ENCODE measurements around the gene ERCC4.

Gene ERCC4

DNA sequence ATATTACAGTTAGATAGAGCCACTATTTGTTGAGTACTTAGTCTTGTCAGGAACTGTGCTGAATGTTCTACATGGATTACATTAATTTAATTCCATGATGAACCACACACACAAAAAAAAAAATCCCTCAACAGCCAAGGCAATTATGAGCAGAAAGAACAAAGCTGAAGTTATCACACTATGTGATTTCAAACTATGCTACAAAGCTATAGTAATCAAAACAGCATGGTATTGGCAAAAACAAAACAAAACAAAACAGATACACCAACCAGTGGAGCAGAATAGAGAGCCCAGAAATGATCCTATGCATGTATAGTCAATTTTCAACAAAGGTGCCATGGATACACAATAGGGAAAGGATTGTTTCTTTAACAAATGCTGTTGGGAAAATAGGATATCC is 8.1 kb upstream of the ERCC4 start:
- no peak for FAIRE-seq

DNA sequence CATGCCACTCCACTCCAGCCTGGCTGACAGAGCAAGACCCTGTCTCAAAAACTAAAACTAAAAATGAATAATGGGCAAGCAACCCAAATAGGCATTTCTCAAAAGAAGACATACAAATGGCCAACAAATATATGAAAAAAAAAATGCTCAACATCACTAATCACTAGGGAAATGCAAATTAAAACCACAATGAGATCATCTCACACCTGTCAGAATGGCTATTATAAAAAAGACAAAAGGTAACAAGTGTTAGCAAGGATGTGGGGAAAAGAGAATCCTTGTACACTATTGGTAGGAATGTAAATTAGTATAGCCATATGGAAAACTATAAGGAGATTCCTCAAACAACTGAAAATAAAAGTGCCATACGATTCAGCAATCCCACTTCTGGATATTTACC is 7.1 kb upstream of the ERCC4 start:
- FAIRE-seq, result no peak

DNA sequence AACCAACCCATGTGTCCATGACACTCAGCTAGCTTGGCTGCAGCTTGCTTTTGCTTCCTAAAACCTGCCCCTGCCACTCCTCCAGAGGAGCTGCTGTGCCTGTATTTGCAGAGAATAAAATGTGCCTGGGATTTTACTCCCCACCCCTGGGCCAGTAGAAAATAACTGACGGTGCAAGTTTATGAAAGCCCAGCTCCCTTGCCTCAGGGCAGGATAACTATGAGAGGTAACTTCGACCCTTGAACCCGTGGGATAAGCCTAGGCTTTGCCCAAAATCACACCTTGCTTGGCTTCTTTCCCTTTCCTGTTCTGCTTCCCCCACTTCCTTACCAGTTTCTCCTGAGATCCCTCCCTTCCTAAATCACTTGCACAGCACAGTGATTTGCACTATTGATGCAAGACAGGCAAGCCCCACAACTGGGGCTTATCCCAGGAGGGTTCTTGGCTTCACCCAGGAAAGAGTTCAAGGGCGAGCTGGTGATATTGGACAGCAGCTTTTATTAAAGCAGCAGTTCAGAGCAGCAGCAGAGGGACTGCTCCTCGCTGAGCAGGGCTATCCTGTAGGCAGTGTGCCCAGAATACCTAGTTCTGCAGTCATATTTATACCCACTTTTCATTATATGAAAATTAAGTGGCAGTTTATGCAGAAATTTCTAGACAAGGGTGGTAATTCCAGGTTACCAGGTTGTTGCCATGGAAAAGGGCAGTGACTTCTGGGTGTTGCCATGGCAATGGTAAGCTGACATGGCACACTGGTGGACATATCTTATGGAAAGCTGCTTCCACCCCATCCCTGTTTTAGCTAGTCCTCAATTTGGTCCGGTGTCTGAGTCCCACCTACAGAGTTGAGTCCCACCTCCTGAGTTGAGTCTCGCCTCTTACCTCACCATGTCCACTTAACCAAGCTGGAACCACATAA is 6.3 kb upstream of the ERCC4 start:
- no peak for FAIRE-seq

DNA sequence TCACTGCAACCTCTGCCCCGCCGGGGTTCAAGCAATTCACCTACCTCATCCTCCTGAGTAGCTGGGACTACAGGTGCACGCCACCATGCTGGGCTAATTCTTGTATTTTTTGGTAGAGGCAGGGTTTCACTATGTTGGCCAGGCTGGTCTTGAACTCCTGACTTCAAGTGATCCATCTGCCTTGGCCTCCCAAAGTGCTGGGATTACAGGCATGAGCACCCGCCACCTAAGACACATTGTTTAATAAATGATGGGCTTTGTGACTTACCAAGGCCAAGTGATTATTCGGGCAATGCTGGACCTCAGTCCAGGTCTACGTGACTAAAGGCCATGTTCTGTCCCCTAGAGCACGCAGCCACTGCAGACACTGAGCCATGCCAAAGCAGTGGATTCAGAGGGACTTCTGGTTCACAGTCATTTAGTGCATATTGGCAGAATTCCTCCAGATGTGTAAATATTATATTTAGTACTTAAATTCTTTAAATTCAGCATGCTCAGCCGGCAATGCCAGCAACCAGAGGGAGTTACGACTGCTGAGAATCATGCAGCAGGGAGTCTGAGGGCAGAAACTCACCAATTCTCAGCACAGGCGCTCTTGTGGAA is 4.8 kb upstream of the ERCC4 start:
- no peak for FAIRE-seq

DNA sequence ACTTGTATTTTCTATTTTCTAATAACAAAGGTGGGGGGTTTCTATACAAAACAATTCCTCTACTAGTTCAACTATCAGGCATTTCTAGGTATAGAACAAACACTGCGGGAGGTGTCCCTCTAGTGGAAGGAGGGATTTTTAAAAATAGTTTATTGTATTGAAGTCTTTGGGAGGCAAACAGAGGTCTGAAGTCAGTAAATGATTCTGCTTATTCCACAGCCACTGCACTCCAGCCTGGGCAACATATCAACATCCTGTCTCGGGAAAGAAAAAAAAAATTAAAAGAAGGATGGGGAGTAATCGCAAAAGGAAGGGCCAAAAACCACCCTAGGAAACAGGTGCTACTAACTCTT is 648 bp upstream of the ERCC4 start:
- peak; percentile 93 for FAIRE-seq

DNA sequence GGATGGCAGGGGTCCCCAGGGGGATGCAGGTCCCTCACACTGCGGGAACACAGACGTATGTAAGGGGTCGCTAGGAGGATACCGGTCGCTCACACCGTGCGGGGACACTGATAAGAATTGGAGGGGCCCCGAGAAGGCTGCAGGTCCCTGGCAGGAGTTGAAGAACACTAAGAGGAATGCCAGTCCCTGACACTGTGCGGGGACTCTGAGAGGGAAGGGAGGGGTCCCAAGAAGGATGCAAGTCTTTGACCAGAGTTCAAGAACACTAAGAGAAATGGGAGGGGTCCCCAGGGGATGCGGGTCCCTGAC is 510 bp downstream of the ERCC4 start:
- no peak for FAIRE-seq

DNA sequence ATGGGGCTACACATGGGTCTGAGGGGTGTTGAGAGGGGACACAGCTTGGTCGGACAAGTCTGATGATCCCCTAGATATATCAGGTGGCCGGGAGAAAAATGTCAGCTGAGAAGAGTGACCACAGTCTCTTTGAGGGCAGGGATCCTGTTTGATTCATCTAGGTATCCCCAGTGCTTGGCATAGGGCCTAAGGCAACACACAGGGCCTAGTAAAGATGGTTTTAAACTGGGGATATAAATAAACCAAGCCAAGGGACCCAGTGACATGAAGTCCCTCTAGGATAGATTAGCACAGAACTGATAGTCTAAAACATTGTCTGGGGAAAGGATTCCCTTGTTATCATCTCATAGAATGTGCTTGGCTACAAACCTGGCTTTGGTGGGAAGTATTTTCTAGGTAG is 1.4 kb downstream of the ERCC4 start:
- no peak for FAIRE-seq

DNA sequence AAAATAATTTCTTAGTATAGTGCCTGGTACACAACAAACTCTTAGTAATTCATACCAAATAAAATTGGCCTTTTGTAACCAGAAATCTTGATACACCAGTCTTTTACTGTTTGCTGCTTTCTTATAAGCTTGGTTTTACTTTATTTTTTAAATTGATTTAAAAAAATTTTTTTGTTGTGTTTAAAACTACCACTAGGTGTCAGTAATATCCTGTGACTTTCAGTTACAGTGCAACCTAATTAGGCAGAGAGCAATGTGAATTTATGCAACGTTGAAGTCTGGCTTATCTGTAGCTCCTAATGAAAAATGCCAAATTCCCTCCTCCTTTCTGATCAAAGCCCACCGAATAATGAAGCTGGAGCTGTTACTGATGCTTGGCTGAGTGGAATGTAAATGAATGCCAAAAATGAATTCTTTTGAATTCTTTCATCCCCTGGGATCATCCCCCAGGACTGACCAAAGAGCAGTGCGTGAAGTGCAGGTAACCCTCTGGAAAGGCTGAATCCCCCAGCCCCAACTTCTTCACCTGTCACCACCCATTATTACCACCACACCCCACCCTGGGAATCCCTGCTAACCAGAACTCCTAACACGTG is 3.8 kb downstream of the ERCC4 start:
- peak; percentile 94 for FAIRE-seq

DNA sequence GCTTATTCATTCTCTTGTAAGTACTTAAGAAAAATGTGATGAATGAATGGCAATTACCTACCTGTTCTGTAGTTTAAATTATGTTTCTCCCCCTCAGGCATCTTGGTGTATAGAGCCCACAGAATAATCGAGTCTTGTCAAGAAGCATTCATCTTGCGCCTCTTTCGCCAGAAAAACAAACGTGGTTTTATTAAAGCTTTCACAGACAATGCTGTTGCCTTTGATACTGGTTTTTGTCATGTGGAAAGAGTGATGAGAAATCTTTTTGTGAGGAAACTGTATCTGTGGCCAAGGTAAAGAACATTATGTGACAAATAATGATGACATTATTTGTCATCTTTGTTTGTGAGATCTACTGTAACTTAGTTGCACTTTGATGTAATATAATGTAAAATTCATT is 6.5 kb downstream of the ERCC4 start:
- FAIRE-seq, result no peak

DNA sequence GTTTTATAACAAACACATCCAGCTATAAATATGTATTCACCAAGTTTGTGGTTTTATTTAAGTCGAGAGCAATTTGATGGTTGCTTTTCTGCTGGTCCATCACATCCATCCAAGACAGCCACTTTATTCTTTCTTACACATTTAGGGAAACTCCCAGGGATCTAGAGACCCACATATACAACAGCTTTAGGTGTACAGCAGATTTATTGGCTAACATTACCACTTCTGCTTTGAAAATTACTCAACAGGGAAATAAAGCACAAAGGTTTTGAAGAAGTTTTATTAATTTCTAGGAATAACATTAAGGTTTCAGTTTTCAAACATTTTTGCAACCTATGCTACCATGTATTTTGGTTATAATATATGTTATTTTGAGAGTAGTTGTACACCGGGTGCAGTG is 6.9 kb downstream of the ERCC4 start:
- no peak for FAIRE-seq

DNA sequence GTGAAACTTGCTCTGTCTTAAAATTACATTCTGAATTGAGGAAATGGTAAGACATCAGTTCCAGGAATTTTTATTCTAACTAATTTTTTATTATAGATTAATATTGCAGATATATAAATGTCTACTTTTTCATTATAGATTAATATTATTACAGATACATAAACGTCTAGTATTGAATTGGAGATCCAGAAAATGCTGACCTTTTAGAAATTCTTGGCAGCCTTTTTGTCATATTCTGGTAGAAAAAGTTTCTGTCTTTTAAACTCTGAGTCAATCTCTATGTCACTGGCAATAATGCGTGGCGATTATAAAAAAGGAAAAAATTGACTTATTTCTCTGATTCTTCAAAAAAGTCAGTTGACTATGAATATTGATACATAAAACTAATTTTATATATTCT is 8.7 kb downstream of the ERCC4 start:
- peak; percentile 21 for FAIRE-seq

DNA sequence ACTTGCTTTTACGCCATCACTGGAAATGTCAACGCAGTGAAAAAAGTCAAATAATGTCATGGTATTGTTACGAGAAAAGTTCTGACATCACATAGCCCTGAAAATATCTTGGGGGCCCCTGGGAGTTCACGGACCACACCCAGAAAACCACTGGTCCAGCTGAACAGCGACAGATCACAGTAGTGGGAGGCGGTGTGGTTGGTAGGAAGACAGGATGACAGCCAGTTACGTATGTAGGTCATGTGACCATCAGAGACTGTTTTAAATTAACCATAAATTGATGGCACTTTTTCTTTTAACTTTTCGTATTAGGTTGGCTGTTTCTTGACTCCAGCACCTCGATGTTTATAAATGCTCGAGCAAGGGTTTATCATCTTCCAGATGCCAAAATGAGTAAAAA is 11.9 kb downstream of the ERCC4 start:
- FAIRE-seq, result no peak

DNA sequence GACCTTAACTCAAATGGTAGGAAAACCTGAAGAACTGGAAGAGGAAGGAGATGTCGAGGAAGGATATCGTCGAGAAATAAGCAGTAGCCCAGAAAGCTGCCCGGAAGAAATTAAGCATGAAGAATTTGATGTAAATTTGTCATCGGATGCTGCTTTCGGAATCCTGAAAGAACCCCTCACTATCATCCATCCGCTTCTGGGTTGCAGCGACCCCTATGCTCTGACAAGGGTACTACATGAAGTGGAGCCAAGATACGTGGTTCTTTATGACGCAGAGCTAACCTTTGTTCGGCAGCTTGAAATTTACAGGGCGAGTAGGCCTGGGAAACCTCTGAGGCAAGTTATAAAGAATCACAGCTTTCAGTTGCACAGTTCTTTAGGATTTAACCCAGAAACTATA is 15.5 kb downstream of the ERCC4 start:
- FAIRE-seq, result no peak

DNA sequence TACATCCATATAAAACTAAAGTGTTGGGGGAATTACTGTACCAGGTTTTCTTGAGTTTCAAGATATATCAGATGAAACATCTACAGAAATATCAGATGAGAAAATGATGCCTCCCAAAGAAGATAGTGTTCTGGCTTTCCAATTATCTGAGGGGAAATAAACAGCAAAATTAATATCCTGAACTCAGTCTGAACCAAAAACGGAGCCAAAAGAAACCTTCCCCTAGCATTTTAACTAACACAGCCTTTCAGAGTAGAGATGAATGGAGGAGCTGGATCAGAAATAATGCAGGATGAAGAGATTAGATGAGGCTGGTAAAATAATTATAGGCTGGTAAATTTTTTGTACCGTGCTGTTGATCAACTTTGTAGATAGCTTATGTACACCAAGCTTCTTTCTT is 16.2 kb downstream of the ERCC4 start:
- FAIRE-seq, result no peak

DNA sequence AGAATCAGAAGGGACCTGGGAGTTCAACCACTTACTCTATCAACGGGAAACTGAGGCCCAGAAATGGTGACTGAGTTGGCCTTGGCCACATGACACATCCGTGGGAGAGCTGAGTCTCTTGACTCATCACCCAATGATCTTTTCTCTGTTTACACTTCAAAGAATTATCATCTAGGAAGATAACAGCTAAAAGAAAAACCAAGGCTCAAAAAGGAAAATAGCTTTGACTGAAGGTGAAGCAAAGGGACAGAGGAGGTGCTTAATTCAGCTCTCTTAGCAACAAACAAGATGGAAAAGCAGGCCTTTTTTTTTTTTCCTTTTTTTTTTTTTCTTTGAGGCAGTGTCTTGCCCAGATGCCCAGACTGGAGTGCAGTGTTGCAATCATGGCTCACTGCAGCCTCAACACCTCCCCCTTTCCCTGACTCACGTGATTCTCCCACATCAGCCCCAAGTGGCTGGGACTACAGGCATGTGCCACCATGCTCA is 16.7 kb downstream of the ERCC4 start:
- no peak for FAIRE-seq

DNA sequence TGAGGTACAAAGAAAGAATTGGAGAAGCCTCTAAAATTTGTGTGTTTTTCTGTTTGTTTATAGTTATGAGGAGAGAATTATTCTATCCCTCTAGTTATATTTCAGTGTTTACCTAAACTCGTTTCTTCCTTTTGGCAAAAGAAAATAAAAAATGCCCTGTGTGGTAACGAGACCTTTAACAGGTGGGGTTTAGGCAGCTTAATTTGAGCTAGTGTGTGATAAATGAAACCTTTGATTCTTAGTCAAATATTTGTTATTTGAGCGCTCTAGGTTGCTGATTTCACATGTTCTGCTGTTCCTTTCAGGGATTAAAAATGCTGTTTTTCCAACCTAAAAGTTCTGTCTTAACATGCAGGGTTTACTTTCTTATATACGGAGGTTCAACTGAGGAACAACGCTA is 17.5 kb downstream of the ERCC4 start:
- no peak for FAIRE-seq

DNA sequence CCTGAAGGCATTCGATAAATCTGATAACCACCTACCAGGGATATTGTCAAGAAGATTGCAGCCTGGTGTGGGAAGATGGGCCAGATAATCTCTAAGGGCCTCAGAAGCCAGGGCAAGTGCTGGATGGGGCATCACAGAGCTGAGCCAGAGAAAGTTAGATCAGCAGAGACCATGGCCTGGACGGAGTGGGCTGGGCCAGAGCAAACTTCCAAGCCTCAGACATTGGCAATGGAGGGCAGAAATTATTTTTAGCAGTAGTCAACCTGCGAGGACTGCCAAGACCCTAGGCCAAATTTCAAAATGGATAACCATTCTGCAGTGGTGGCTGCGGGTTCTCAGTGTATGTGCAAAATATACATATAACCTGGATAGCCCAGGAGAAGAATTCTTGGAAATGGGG is 18.5 kb downstream of the ERCC4 start:
- FAIRE-seq, result no peak

DNA sequence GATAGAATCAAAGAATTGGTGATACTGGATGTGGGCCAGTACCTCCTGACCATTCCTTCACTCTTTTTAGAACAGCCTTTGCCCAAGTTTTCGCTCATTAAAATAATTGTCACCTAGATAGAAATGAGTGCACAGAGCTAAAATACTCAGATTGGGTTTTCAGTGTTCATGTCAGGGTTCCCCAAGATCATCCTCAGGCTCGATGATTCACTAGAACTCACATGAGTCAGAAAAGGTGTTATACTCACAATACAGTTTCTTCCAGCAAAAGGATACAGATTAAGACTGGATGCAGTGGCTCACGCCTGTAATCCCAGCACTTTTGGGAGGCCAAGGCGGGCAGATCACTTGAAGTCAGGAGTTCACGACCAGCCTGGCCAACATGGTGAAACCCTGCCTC is 19.9 kb downstream of the ERCC4 start:
- no peak for FAIRE-seq

DNA sequence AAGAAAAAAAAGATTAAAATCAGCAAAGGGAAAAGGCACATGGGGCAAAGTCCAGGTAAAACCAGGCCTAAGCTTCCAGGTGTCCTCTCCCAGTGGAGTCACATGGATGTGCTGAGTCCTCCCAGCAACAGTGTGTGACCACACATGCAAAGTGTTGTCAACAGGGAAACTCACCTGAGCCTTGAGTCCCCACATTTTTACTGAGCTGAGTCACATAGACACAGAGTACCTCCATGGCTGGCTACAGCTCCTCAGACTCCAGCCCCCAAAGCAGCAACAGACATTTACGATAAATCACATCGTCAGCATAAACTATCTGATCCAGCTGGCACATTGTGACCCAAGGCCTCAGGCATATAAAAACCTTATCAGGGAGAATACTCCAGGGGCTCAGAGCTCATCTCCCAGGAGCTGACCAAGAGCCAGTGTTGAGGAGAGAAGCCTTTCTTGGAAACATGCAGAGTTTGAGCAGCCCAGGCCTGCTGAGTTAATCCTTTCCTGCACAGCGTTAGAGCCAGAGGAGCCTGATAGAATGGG is 20.5 kb downstream of the ERCC4 start:
- FAIRE-seq, result no peak

DNA sequence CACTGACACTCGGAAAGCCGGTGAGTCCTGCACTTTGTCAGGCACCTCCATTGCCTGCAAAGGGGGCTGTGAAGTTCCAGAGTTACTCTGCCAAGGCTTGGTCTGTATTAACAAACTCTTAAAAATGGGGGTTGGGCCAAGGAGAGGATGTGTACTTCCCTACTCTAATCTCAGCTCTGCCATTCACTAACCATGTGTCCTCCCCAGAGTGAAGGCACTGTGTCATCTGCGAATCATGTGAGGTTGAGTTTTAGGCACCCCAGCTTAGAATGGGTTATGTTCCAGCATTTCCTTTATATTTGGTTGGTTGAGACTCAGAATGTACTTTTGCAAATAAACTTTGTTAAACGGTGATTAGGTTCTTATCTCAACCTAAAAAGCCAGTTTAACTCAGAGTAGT is 24.9 kb downstream of the ERCC4 start:
- no peak for FAIRE-seq

DNA sequence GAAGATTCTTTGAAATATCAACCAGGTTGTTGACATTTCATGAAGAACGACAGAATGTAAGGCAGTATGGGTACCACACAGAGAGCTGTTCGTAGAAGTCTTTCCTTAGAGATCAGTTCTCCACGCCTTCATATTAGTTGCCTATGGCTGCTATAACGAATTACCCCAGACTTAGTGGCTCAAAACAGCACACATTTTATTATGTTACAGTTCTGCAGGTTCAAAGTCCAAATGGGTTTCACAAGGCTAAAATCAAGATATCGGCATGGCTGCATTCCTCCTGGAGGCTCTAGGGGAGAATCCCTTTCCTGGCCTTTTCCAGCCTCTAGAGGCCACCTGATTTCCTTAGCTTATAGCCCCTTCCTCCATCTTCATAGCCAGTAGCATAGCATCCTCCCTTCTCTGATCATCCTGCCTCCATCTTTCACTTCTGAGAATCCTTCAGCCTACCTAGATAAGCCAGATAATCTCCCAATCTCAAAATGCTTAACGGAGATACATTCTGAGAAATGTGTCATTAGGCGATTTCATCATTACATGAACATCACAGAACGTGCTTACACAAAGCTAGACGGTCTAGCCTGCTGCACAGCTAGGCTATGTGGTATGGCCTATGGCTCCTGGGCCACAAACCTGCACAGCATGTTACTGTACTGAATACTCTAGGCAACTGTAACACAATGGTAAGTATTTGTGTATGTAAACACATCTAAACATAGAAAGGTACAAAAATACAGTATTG is 26.0 kb downstream of the ERCC4 start:
- no peak for FAIRE-seq

DNA sequence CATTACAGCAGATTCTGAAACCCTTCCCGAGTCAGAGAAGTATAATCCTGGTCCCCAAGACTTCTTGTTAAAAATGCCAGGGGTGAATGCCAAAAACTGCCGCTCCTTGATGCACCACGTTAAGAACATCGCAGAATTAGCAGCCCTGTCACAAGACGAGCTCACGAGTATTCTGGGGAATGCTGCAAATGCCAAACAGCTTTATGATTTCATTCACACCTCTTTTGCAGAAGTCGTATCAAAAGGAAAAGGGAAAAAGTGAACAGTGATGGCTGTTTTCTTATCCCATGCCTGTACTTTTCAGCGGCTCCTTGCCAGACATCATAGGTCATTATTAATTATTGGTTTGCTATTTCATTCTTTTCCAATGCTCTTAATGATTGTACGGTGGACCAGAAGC is 28.1 kb downstream of the ERCC4 start:
- no peak for FAIRE-seq

DNA sequence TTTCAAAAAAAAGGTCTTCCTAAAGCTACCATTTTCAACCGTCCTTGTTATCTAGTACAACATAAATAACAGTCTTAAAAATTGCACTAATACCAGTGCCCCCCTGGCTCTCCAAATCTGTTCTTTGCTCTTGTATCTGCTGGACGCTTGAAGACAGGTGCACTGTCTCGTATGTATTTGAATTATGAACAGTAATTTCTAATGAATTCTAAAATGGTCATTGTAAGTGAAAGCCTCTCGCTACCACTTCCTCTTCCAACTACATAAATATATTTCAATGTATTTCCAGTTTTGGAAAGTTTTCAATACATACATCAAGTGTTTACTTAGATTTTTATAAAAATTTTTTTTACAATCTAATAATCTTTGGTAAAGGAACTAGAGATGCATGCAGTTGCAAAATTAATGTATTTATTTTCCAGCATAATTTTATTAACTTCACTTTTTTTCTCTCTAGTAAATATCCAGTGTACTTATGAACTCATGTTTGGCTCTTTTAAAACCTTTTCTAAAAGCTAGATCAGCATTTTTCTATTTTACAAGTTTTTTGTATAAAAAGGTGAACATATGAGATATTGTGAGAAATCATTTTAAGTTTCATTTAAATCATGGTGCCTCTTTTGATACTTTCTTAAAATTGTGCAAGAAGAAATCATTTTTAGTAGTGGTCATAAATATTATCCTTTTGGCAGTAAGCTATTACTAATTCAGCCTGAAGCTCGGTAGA is 31.0 kb downstream of the ERCC4 start:
- FAIRE-seq, result peak; percentile 61

Measured in endometrium (tissue), 2 donors.